Left colon (tissue), 2 donors: ENCODE measurements around the gene DAPK1. TPM values are rescaled to one million over a fixed set of nuclear protein-coding genes. Genes with fewer than 3 reads are reported as not detected.

Experiments
- ATAC-seq: fragments of 200-7000 bp; cut with Tn5 transposase; one replicate; pipeline ENCODE4 v1.9.1; 2020; ENCODE audit warnings: mild to moderate bottlenecking, moderate library complexity
- DNase-seq, 2 donors: peaks; one replicate each; pipeline ENCODE4 v3.0.0-alpha.2; 2020
- intact Hi-C, 2 donors: fragments of 100-400 bp; cut with DNase I in 1 of 2; cut with micrococcal nuclease in 1 of 2; formaldehyde crosslinking; loops; one replicate each; pipeline versions ENCODE4 v1.11.2 to v1.14.0; 2022; cut with DNase I, micrococcal nuclease
- total RNA-seq, 2 donors: library from RNA; stranded (reverse); fragmentation: NEBNext Ultra II Directional; extraction: Animal tissue kit (Norgen Biotek cat#: 25700); gene quantifications; one replicate each; pipeline ENCODE4 v1.2.1, GENCODE V29; 2021
- donor health status: DM: no; HTN: no; CAD: no.
- donor health status: DM: yes; HTN: yes; CAD: no.

Gene DAPK1
- total RNA-seq, 2 donors from 2014 or later: 10.4 to 22.8 TPM

GRCh38 chr9:87642330-87643106, 144.9 kb downstream of the DAPK1 start:
- intact Hi-C loops: no loop called here
- DNase-seq (no peak), ATAC-seq (no peak)

- ATAC-seq: no peak
- intact Hi-C loops: no loop called here
- no peak for DNase-seq
These were observed 145.5 kb downstream of the DAPK1 start for GRCh38 chr9:87643107-87643650.

- intact Hi-C loops: no loop called here
- DNase-seq (no peak), ATAC-seq (no peak)
These were observed 146.3 kb downstream of the DAPK1 start for GRCh38 chr9:87643778-87644570.

GRCh38 chr9:87644659-87645058, 147.0 kb downstream of the DAPK1 start:
- intact Hi-C loops: no loop called here
- ATAC-seq (no peak), DNase-seq (no peak)

GRCh38 chr9:87646546-87646945, 148.9 kb downstream of the DAPK1 start:
- DNase-seq: no peak
- no peak for ATAC-seq
- intact Hi-C loops: no loop called here

- intact Hi-C loops: no loop called here
- no peak for DNase-seq
- no peak for ATAC-seq
These were observed 149.4 kb downstream of the DAPK1 start for GRCh38 chr9:87647114-87647513.

- intact Hi-C loops: no loop called here
- no peak for ATAC-seq
- DNase-seq: no peak
These were observed 150.9 kb downstream of the DAPK1 start for GRCh38 chr9:87648606-87649005.

- intact Hi-C loops: no loop called here
- DNase-seq: no peak
- no peak for ATAC-seq
These were observed 153.1 kb downstream of the DAPK1 start for GRCh38 chr9:87650611-87651295.

- no peak for DNase-seq
- intact Hi-C loops: no loop called here
These were observed 153.8 kb downstream of the DAPK1 start for GRCh38 chr9:87651431-87651830.

GRCh38 chr9:87653941-87654340, 156.3 kb downstream of the DAPK1 start:
- intact Hi-C loops: no loop called here
- ATAC-seq (no peak), DNase-seq (no peak)

More at GRCh38 chr9:87651431-87651830, 153.8 kb downstream of the DAPK1 start:
- ATAC-seq: no peak

GRCh38 chr9:87655731-87656130, 158.1 kb downstream of the DAPK1 start:
- intact Hi-C loops: no loop called here
- ATAC-seq (no peak), DNase-seq (no peak)

- DNase-seq: no peak
- ATAC-seq: no peak
- intact Hi-C loops: no loop called here
These were observed 158.8 kb downstream of the DAPK1 start for GRCh38 chr9:87656485-87656884.

- intact Hi-C loops: no loop called here
- DNase-seq (no peak), ATAC-seq (no peak)
These were observed 159.5 kb downstream of the DAPK1 start for GRCh38 chr9:87657190-87657589.

GRCh38 chr9:87657893-87658292, 160.2 kb downstream of the DAPK1 start:
- no peak for ATAC-seq
- no peak for DNase-seq
- intact Hi-C loops: no loop called here

GRCh38 chr9:87658511-87658910, 160.8 kb downstream of the DAPK1 start:
- intact Hi-C loops: no loop called here
- ATAC-seq (no peak), DNase-seq (no peak)

GRCh38 chr9:87659534-87660419, 162.1 kb downstream of the DAPK1 start:
- DNase-seq (no peak), ATAC-seq (no peak)
- intact Hi-C loops: loop anchor here in 1 of 2 donors (10.0 kb wide), 1 partner anchor 325 kb away; no protein-coding TSS in a partner anchor

- ATAC-seq (no peak), DNase-seq (no peak)
- intact Hi-C loops: loop anchor here in 1 of 2 donors (10.0 kb wide), 1 partner anchor 326 kb away; no protein-coding TSS in a partner anchor
These were observed 163.6 kb downstream of the DAPK1 start for GRCh38 chr9:87661241-87661640.

GRCh38 chr9:87662808-87663528, 165.3 kb downstream of the DAPK1 start:
- ATAC-seq: peak; percentile 97
- intact Hi-C loops: loop anchor here (2.0 to 10.0 kb wide), 2 partner anchors 326 to 328 kb away; no protein-coding TSS in a partner anchor
- DNase-seq: peak; percentile 65 to 88
